ENCODE data around the gene PTRH2.

PTRH2 gene

DNA sequence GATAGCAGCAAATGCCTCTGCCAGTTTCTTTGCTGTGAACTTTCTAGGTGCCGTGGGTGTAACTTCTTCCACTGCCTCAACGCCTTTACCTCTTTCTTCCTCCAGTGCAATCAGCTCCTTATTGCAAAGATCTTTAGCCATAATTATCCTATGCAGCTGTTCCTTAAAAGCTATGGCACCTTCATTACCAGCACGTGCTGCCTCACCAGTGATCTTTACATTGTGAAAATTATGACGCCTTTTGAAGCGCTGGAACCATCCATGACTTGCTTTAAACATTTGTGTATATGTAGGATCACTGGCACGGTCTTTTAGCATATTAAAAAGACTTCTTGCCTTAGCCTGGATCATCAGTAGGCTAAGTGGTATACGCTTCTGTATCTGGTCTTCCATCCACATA is 8.0 kb downstream of the PTRH2 start:
- H3K9ac ChIP-seq (ENCODE audit: low read length in 5 of 5) = no peak overlapping the region
- H3K27me3 ChIP-seq (ENCODE audit: control insufficient read depth in 5 of 5, insufficient read depth in 4 of 5, low read length in 5 of 5) = no peaks in the 10 kb centered on the region
- peaks cover 45 to 60% (median 57%) of the 10 kb centered on the region in 5 donors for H3K36me3 ChIP-seq (ENCODE audit: control insufficient read depth in 5 of 5, insufficient read depth in 5 of 5, low read length in 5 of 5)
- H3K4me3 ChIP-seq (ENCODE audit: low read depth in 1 of 5, low read length in 5 of 5) = no peak overlapping the region
- no peaks in the 10 kb centered on the region for H3K9me3 ChIP-seq (ENCODE audit: control insufficient read depth in 5 of 5, low read length in 5 of 5)
- no peak overlapping the region for H3K27ac ChIP-seq (ENCODE audit: low read depth, low read length)
- no peaks in the 10 kb centered on the region for H3K4me1 ChIP-seq (ENCODE audit: control insufficient read depth in 5 of 5, insufficient read depth in 5 of 5, low read length in 5 of 5)

DNA sequence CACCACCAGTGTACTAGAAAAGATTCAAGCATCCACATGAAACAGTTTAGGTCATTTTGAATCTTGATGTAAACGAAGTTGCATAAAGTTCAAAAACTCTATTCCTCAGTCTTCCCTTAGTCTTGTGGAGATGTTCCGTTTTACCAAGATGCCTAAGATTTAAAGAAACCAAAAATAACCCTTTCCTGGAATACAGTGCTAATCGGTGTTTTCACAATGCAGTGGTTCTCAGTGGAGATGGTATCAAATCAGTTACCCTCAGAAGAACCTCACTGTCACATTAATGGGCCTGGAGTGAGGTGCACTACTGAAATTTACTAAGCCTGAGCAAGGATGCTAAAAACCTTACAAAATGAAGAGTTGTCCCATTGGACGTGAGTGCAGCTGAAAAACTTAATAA is 9.1 kb downstream of the PTRH2 start:
- Histone ChIP-seq H3K9ac (ENCODE audit: low read length in 5 of 5) (no peak overlapping the region), H3K27me3 (ENCODE audit: control insufficient read depth in 5 of 5, insufficient read depth in 4 of 5, low read length in 5 of 5) (no peaks in the 10 kb centered on the region), H3K4me1 (ENCODE audit: control insufficient read depth in 5 of 5, insufficient read depth in 5 of 5, low read length in 5 of 5) (no peaks in the 10 kb centered on the region), H3K36me3 (ENCODE audit: control insufficient read depth in 5 of 5, insufficient read depth in 5 of 5, low read length in 5 of 5) (peaks cover 52 to 69% (median 66%) of the 10 kb centered on the region in 5 donors), H3K27ac (ENCODE audit: low read depth, low read length) (no peak overlapping the region), H3K4me3 (ENCODE audit: low read depth in 1 of 5, low read length in 5 of 5) (no peak overlapping the region), H3K9me3 (ENCODE audit: control insufficient read depth in 5 of 5, low read length in 5 of 5) (no peaks in the 10 kb centered on the region)

DNA sequence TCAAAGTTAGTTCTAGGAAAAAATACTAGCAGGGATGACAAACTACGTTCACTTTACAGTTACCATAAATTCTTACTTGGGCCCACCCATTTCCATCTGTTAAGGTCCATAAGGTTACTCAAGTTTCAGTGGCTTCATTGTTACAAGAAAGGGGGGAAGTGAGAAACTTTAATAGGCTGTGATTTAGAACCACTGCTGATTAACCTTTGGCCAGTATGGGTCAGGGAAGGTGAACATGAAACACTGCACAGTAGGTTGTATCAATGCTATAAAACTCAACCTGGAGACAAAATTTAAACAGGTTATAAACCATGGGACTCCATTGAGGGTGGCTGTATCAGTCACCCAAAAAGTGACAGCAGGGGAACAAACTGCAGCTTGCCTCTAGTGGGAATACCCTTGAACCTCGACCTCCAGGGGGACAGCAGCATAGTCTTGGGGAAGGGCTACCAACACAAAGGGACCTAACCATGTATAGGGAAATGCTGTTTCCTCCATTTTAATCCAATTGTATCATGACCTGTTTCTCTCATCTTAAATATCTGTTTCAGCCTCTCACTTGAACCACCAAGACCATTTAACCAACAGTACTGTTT is 10.4 kb downstream of the PTRH2 start:
- Histone ChIP-seq H3K36me3 (ENCODE audit: control insufficient read depth in 5 of 5, insufficient read depth in 5 of 5, low read length in 5 of 5) (peaks cover 50 to 80% (median 72%) of the 10 kb centered on the region in 5 donors), H3K4me3 (ENCODE audit: low read depth in 1 of 5, low read length in 5 of 5) (no peak overlapping the region), H3K9ac (ENCODE audit: low read length in 5 of 5) (no peak overlapping the region), H3K9me3 (ENCODE audit: control insufficient read depth in 5 of 5, low read length in 5 of 5) (no peaks in the 10 kb centered on the region), H3K4me1 (ENCODE audit: control insufficient read depth in 5 of 5, insufficient read depth in 5 of 5, low read length in 5 of 5) (no peaks in the 10 kb centered on the region), H3K27me3 (ENCODE audit: control insufficient read depth in 5 of 5, insufficient read depth in 4 of 5, low read length in 5 of 5) (no peaks in the 10 kb centered on the region), H3K27ac (ENCODE audit: low read depth, low read length) (no peak overlapping the region)

DNA sequence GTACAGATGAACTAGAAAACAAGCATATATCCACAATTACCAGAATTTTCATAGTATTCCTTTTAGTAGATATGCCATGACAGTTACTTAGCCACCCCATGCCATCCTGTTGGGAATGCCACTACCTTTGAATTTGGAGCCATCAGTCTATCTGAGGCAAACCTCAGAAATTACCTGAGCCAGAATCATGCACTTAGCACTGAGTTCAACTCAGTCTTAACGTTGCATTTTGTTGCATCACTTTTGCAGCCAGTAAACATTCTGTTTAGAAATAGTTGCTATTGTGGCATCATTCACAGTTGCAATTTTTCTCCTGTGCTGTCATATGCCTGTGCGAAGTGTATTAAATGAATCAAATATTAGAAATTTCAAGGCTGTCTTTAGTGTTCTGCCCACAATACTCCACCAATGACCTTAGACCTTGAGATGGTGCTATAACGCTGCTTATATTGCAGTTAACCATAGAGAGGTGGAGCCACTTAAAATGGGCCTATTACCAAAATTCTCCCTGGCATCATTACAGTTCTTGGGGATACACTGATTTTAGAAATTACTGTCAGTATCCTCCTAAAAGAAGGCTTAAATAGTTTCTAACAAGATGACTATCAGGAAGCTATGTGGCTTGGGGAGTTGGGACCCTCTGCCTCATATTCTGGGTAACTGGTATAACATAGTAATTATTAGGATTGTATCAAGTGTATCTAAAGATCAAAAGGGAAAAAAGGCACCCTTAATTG is 11.1 kb downstream of the PTRH2 start:
- no peaks in the 10 kb centered on the region for H3K4me1 ChIP-seq (ENCODE audit: control insufficient read depth in 5 of 5, insufficient read depth in 5 of 5, low read length in 5 of 5)
- no peak overlapping the region for H3K27ac ChIP-seq (ENCODE audit: low read depth, low read length)
- peaks cover 54 to 84% (median 76%) of the 10 kb centered on the region in 5 donors for H3K36me3 ChIP-seq (ENCODE audit: control insufficient read depth in 5 of 5, insufficient read depth in 5 of 5, low read length in 5 of 5)
- H3K9me3 ChIP-seq (ENCODE audit: control insufficient read depth in 5 of 5, low read length in 5 of 5) = no peaks in the 10 kb centered on the region
- H3K4me3 ChIP-seq (ENCODE audit: low read depth in 1 of 5, low read length in 5 of 5) = no peak overlapping the region
- H3K9ac ChIP-seq (ENCODE audit: low read length in 5 of 5) = peak overlapping the region in 1 of 5 donors; percentile 18
- no peaks in the 10 kb centered on the region for H3K27me3 ChIP-seq (ENCODE audit: control insufficient read depth in 5 of 5, insufficient read depth in 4 of 5, low read length in 5 of 5)

DNA sequence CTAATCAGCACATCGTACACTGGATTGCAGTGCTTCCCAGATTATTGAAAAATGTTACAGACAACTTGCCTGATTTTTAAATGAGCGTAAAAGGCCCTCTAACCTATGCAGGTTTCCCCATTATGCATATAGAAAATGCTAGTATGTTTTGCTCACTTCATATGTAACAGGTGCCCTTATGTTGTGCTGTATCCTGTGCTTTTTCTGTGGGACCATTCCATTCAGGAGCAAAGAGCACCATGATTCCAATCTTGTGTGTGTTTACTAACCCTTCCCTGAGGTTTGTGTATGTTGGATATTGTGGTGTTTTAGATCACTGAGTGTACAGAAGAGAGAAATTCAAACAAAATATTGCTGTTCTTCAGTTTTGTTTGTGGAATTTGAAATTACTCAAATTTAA is 12.9 kb downstream of the PTRH2 start:
- Histone ChIP-seq H3K4me1 (ENCODE audit: control insufficient read depth in 5 of 5, insufficient read depth in 5 of 5, low read length in 5 of 5) (no peaks in the 10 kb centered on the region), H3K27ac (ENCODE audit: low read depth, low read length) (no peak overlapping the region), H3K36me3 (ENCODE audit: control insufficient read depth in 5 of 5, insufficient read depth in 5 of 5, low read length in 5 of 5) (peaks cover 67 to 95% (median 89%) of the 10 kb centered on the region in 5 donors), H3K27me3 (ENCODE audit: control insufficient read depth in 5 of 5, insufficient read depth in 4 of 5, low read length in 5 of 5) (no peaks in the 10 kb centered on the region), H3K4me3 (ENCODE audit: low read depth in 1 of 5, low read length in 5 of 5) (no peak overlapping the region), H3K9me3 (ENCODE audit: control insufficient read depth in 5 of 5, low read length in 5 of 5) (no peaks in the 10 kb centered on the region), H3K9ac (ENCODE audit: low read length in 5 of 5) (no peak overlapping the region)

DNA sequence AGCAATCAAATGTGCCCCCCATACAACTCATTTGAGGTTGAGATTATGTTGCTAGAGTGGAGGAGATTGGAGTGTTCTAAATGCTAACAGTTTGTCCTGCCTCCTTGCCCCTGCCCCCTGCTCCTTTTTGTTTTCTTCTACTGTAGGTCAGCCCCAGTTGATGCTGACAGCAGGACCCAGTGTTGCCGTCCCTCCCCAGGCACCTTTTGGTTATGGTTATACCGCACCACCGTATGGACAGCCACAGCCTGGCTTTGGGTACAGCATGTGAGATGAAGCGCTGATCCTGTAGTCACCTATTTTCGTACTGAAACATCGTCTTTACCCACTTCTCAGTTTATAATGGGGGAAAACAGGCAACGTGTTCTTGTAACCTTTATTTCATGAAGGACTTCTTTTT is 13.6 kb downstream of the PTRH2 start:
- Histone ChIP-seq H3K9me3 (ENCODE audit: control insufficient read depth in 5 of 5, low read length in 5 of 5) (no peaks in the 10 kb centered on the region), H3K9ac (ENCODE audit: low read length in 5 of 5) (no peak overlapping the region), H3K4me1 (ENCODE audit: control insufficient read depth in 5 of 5, insufficient read depth in 5 of 5, low read length in 5 of 5) (peaks cover 0 to 2% (median 0%) of the 10 kb centered on the region in 5 donors), H3K4me3 (ENCODE audit: low read depth in 1 of 5, low read length in 5 of 5) (no peak overlapping the region), H3K36me3 (ENCODE audit: control insufficient read depth in 5 of 5, insufficient read depth in 5 of 5, low read length in 5 of 5) (peaks cover 62 to 93% (median 82%) of the 10 kb centered on the region in 5 donors), H3K27me3 (ENCODE audit: control insufficient read depth in 5 of 5, insufficient read depth in 4 of 5, low read length in 5 of 5) (no peaks in the 10 kb centered on the region), H3K27ac (ENCODE audit: low read depth, low read length) (no peak overlapping the region)

DNA sequence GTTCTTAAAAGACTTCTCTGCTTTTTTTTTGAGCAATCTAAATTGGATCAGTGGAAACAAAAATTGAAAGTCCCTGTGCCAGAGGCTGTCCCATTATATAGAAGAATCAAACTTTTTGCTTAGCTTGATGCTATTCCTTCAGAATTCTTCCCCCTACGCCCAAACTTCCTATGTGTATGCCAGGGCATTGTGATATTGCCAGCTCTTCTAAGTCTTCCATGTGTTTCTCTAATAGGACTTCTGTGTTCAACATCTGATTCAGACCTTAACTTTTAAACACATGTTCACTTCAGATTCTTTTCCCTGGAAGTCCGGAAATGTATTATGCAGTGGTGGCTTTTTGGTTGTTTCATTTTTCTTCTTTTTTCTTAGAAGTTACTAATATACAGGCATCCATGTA is 18.7 kb downstream of the PTRH2 start:
- H3K27me3 ChIP-seq (ENCODE audit: control insufficient read depth in 5 of 5, insufficient read depth in 4 of 5, low read length in 5 of 5) = no peaks in the 10 kb centered on the region
- no peak overlapping the region for H3K4me3 ChIP-seq (ENCODE audit: low read depth in 1 of 5, low read length in 5 of 5)
- H3K9me3 ChIP-seq (ENCODE audit: control insufficient read depth in 5 of 5, low read length in 5 of 5) = no peaks in the 10 kb centered on the region
- peaks cover 0 to 10% (median 0%) of the 10 kb centered on the region in 5 donors for H3K4me1 ChIP-seq (ENCODE audit: control insufficient read depth in 5 of 5, insufficient read depth in 5 of 5, low read length in 5 of 5)
- peaks cover 67 to 94% (median 72%) of the 10 kb centered on the region in 5 donors for H3K36me3 ChIP-seq (ENCODE audit: control insufficient read depth in 5 of 5, insufficient read depth in 5 of 5, low read length in 5 of 5)
- H3K27ac ChIP-seq (ENCODE audit: low read depth, low read length) = no peak overlapping the region
- peak overlapping the region in 1 of 5 donors; percentile 23 for H3K9ac ChIP-seq (ENCODE audit: low read length in 5 of 5)

DNA sequence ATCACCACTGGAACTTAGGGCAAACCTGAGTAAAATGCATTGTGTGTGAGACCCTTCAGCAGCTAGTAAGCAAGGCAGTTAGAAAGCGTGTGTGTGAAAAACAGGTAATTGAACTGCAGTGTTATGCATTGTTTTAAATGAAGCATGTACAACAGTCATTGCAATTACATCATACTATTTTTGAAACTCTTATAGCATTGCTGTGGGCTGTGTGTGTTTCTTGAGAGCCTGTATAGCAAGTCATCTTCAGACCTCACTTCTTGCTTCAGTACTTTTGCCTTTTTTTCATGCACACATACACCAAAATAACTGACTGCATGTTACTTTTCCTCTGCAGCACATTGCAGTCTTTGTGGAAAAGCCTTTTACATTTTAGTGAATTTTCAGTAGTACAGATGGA is 19.2 kb downstream of the PTRH2 start:
- peaks cover 68 to 95% (median 74%) of the 10 kb centered on the region in 5 donors for H3K36me3 ChIP-seq (ENCODE audit: control insufficient read depth in 5 of 5, insufficient read depth in 5 of 5, low read length in 5 of 5)

DNA sequence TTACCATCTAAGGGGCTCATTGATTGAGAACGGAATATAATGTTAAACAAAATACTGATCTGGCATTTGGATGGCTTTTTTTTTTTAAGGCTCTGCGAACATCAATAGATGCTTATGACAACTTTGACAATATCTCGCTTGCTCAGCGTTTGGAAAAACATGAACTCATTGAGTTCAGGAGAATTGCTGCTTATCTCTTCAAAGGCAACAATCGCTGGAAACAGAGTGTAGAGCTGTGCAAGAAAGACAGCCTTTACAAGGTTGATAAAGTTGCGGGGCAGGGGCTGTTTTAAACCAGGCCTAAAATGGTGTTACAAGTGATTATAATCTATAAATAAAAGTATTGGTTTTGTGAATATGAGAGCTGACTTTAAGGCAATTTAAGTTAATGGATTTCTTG is 22.3 kb downstream of the PTRH2 start:
- Histone ChIP-seq H3K4me1 (ENCODE audit: control insufficient read depth in 5 of 5, insufficient read depth in 5 of 5, low read length in 5 of 5) (peaks cover 0 to 10% (median 0%) of the 10 kb centered on the region in 5 donors), H3K9ac (ENCODE audit: low read length in 5 of 5) (no peak overlapping the region), H3K27me3 (ENCODE audit: control insufficient read depth in 5 of 5, insufficient read depth in 4 of 5, low read length in 5 of 5) (no peaks in the 10 kb centered on the region), H3K9me3 (ENCODE audit: control insufficient read depth in 5 of 5, low read length in 5 of 5) (no peaks in the 10 kb centered on the region), H3K27ac (ENCODE audit: low read depth, low read length) (no peak overlapping the region), H3K36me3 (ENCODE audit: control insufficient read depth in 5 of 5, insufficient read depth in 5 of 5, low read length in 5 of 5) (peaks cover 68 to 98% (median 86%) of the 10 kb centered on the region in 5 donors), H3K4me3 (ENCODE audit: low read depth in 1 of 5, low read length in 5 of 5) (no peak overlapping the region)

More for the DNA sequence above, 19.2 kb downstream of the PTRH2 start:
- peaks cover 0 to 10% (median 0%) of the 10 kb centered on the region in 5 donors for H3K4me1 ChIP-seq (ENCODE audit: control insufficient read depth in 5 of 5, insufficient read depth in 5 of 5, low read length in 5 of 5)
- no peaks in the 10 kb centered on the region for H3K9me3 ChIP-seq (ENCODE audit: control insufficient read depth in 5 of 5, low read length in 5 of 5)
- H3K27me3 ChIP-seq (ENCODE audit: control insufficient read depth in 5 of 5, insufficient read depth in 4 of 5, low read length in 5 of 5) = no peaks in the 10 kb centered on the region
- no peak overlapping the region for H3K4me3 ChIP-seq (ENCODE audit: low read depth in 1 of 5, low read length in 5 of 5)
- no peak overlapping the region for H3K9ac ChIP-seq (ENCODE audit: low read length in 5 of 5)
- no peak overlapping the region for H3K27ac ChIP-seq (ENCODE audit: low read depth, low read length)

DNA sequence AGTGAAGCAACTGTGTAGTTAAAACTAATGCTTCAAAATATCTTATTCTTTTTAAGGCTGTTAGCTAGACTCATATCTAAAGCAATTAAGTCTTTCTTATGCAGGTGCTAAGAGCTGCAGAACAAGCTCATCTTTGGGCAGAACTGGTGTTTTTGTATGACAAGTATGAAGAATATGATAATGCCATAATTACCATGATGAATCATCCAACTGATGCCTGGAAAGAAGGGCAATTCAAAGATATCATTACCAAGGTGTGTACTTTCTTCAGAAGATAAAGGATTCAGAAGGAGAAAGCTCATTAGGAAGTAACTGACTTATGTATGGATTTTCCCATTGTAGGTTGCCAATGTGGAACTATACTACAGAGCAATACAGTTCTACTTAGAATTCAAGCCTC is 23.9 kb downstream of the PTRH2 start:
- Histone ChIP-seq H3K27ac (ENCODE audit: low read depth, low read length) (no peak overlapping the region), H3K36me3 (ENCODE audit: control insufficient read depth in 5 of 5, insufficient read depth in 5 of 5, low read length in 5 of 5) (peaks cover 74 to 99% (median 90%) of the 10 kb centered on the region in 5 donors), H3K9me3 (ENCODE audit: control insufficient read depth in 5 of 5, low read length in 5 of 5) (no peaks in the 10 kb centered on the region), H3K4me1 (ENCODE audit: control insufficient read depth in 5 of 5, insufficient read depth in 5 of 5, low read length in 5 of 5) (peaks cover 0 to 7% (median 0%) of the 10 kb centered on the region in 5 donors), H3K27me3 (ENCODE audit: control insufficient read depth in 5 of 5, insufficient read depth in 4 of 5, low read length in 5 of 5) (no peaks in the 10 kb centered on the region), H3K9ac (ENCODE audit: low read length in 5 of 5) (no peak overlapping the region), H3K4me3 (ENCODE audit: low read depth in 1 of 5, low read length in 5 of 5) (no peak overlapping the region)

All from subcutaneous abdominal adipose tissue (tissue), 5 donors.